HepG2 (cell line): ENCODE results near the gene NUP107. TPM values are rescaled to one million over a fixed set of nuclear protein-coding genes. Genes with fewer than 3 reads are reported as not detected.
A peak's percentile ranks its signal among the peaks of the same experiment; 100 is the strongest.

ENCODE experiments used
- ELF3 ChIP-seq: IDR thresholded peaks from 2 replicates; pipeline ENCODE4 v1.6.1; 2016; ENCODE audit warnings: missing genetic modification reagents, missing compliant biosample characterization
- ERF ChIP-seq: IDR thresholded peaks from 2 replicates; pipeline ENCODE4 v1.6.1; 2018; ENCODE audit warnings: missing biosample characterization, missing genetic modification reagents
- GABPB1 ChIP-seq: IDR thresholded peaks from 2 replicates; pipeline ENCODE4 v1.6.1; 2016; ENCODE audit warnings: mild to moderate bottlenecking, missing genetic modification reagents, moderate library complexity, missing compliant biosample characterization
- MBNL3 ChIP-seq: fragments of 250-450 bp; sonication (Bioruptor Pico); conservative IDR thresholded peaks from 2 replicates; pipeline ENCODE4 v1.8.0; 2022; ENCODE audit warnings: mild to moderate bottlenecking, inconsistent platforms
- NFIC ChIP-seq: IDR thresholded peaks from 2 replicates; pipeline ENCODE4 v1.6.1; 2012; ENCODE audit warnings: mild to moderate bottlenecking, low read length, inconsistent platforms
- RORA ChIP-seq: sonication (generic); formaldehyde crosslinking; IDR thresholded peaks from 2 replicates; pipeline ENCODE4 v1.5.0; 2020; ENCODE audit warnings: mild to moderate bottlenecking, missing genetic modification reagents, moderate library complexity
- TAF15 ChIP-seq: fragments of 200-400 bp; formaldehyde crosslinking; IDR thresholded peaks from one replicate; pipeline ENCODE4 v1.6.1; 2018; ENCODE audit warnings: mild to moderate bottlenecking, low read depth, low read length; ENCODE audit not compliant: poor library complexity, severe bottlenecking
- TBX2 ChIP-seq: sonication (generic); formaldehyde crosslinking; IDR thresholded peaks from 2 replicates; pipeline ENCODE4 v1.5.0; 2020; ENCODE audit warnings: missing genetic modification reagents, mild to moderate bottlenecking, borderline replicate concordance
- ZNF329 ChIP-seq: sonication (generic); formaldehyde crosslinking; IDR thresholded peaks from 2 replicates; pipeline ENCODE4 v1.9.0; 2021; ENCODE audit warnings: low read depth, mild to moderate bottlenecking, missing genetic modification reagents
- ZNF607 ChIP-seq: sonication (generic); formaldehyde crosslinking; IDR thresholded peaks from 2 replicates; pipeline ENCODE4 v1.5.1; 2020; ENCODE audit warnings: missing genetic modification reagents, mild to moderate bottlenecking, borderline replicate concordance
- polyA plus RNA-seq, 8 experiments: library from polyadenylated mRNA; depleted of rRNA in 3 of 8; stranded (reverse) in 7 of 8; unstranded in 1 of 8; fragments of >200 nt; fragmentation: Illumina TruSeq in 4 of 8; extraction: Trizol in 4 of 8; gene quantifications; 2 replicates each; pipeline versions ENCODE4 v1.2.1 to v1.2.3, GENCODE V29; 2011 to 2016; ENCODE audit warnings: low read depth in 4 of 8, missing spikeins in 1 of 8, mixed read lengths in 1 of 8; ENCODE audit not compliant: insufficient read depth in 1 of 8
- total RNA-seq, 5 experiments: library from RNA; depleted of rRNA; stranded (reverse); fragments of >200 nt; fragmentation: Illumina TruSeq; extraction: Trizol; gene quantifications; 2 replicates each; pipeline ENCODE4 v1.2.3, GENCODE V29; 2016; ENCODE audit warnings: low read depth in 1 of 5
- TF ChIP-seq, protein P1 (sequence below): sonication (generic); formaldehyde crosslinking; conservative IDR thresholded peaks from 2 replicates; pipeline ENCODE4 v1.8.1; 2023; ENCODE audit warnings: missing genetic modification reagents
- TF ChIP-seq, protein P2 (sequence below): conservative IDR thresholded peaks from 2 replicates; pipeline ENCODE4 v1.6.1; 2018; ENCODE audit warnings: missing genetic modification reagents
- TF ChIP-seq, protein P3 (sequence below), 2 experiments: sonication (generic) in 1 of 2; formaldehyde crosslinking in 1 of 2; IDR thresholded peaks; 2 replicates each; pipeline versions ENCODE4 v1.4.0 to v1.6.1; 2018 to 2020; ENCODE audit warnings: missing genetic modification reagents in 2 of 2, borderline replicate concordance in 1 of 2, low read depth in 1 of 2, mild to moderate bottlenecking in 1 of 2, missing biosample characterization in 1 of 2
- TF ChIP-seq, protein P4 (sequence below): sonication (generic); formaldehyde crosslinking; IDR thresholded peaks from 2 replicates; pipeline ENCODE4 v1.5.1; 2020; ENCODE audit warnings: missing genetic modification reagents, mild to moderate bottlenecking, borderline replicate concordance
- TF ChIP-seq, protein P5 (sequence below): sonication (generic); formaldehyde crosslinking; IDR thresholded peaks from 2 replicates; pipeline ENCODE4 v1.4.0; 2020; ENCODE audit warnings: low read depth, missing genetic modification reagents

NUP107 gene
- total and polyA plus RNA-seq, 2 of the 13 experiments (the other 11 are each of a cell fraction or from before 2014, with no cell fraction given) = 54.7 to 100 TPM

DNA sequence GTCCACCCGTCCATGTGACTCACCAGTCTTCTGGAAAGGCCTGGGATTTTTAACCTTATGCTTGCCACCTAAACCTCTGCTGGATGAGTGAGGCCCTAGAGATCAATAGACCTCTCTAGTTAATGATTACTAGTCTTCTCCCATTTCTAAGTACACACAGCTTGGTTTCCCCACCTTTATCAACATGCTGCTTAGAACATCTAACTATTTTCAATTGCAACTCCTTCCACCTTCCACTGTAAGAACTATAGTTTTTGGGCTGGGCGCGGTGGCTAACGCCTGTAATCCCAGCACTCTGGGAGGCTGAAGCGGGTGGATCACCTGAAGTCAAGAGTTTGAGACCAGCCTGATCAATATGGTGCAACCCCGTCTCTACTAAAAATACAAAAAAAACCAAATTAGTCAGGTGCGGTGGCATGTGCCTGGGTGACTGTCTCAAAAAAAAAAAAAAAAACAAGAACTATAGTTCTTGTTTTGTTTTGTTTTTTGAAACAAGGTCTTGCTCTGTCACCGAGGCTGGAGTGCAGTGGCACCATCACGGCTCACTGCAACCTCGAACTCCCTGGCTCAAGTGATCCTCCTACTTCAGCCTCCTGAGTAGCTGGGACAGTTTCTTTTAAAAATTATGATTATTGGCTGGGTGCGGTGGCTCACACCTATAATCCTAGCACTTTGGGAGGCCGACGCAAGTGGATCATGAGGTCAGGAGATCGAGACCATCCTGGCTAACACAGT, 102.5 kb downstream of the NUP107 start (continued):
- TF ChIP-seq, protein P1, sequence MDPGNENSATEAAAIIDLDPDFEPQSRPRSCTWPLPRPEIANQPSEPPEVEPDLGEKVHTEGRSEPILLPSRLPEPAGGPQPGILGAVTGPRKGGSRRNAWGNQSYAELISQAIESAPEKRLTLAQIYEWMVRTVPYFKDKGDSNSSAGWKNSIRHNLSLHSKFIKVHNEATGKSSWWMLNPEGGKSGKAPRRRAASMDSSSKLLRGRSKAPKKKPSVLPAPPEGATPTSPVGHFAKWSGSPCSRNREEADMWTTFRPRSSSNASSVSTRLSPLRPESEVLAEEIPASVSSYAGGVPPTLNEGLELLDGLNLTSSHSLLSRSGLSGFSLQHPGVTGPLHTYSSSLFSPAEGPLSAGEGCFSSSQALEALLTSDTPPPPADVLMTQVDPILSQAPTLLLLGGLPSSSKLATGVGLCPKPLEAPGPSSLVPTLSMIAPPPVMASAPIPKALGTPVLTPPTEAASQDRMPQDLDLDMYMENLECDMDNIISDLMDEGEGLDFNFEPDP (CRISPR knock-in tag) = no peak
- TF ChIP-seq, protein P2, sequence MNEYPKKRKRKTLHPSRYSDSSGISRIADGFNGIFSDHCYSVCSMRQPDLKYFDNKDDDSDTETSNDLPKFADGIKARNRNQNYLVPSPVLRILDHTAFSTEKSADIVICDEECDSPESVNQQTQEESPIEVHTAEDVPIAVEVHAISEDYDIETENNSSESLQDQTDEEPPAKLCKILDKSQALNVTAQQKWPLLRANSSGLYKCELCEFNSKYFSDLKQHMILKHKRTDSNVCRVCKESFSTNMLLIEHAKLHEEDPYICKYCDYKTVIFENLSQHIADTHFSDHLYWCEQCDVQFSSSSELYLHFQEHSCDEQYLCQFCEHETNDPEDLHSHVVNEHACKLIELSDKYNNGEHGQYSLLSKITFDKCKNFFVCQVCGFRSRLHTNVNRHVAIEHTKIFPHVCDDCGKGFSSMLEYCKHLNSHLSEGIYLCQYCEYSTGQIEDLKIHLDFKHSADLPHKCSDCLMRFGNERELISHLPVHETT (CRISPR knock-in tag) = no peak; the same call in 1 of the 2 replicates
- TF ChIP-seq, protein P3, sequence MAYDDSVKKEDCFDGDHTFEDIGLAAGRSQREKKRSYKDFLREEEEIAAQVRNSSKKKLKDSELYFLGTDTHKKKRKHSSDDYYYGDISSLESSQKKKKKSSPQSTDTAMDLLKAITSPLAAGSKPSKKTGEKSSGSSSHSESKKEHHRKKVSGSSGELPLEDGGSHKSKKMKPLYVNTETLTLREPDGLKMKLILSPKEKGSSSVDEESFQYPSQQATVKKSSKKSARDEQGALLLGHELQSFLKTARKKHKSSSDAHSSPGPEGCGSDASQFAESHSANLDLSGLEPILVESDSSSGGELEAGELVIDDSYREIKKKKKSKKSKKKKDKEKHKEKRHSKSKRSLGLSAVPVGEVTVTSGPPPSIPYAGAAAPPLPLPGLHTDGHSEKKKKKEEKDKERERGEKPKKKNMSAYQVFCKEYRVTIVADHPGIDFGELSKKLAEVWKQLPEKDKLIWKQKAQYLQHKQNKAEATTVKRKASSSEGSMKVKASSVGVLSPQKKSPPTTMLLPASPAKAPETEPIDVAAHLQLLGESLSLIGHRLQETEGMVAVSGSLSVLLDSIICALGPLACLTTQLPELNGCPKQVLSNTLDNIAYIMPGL (CRISPR knock-in tag; IDR thresholded peaks at IDR 0.05; ENCODE audit: borderline replicate concordance in 1 of 2, low read depth in 1 of 2) = no peak; a peak in 1 of 4 replicates
- TF ChIP-seq TBX2 (CRISPR knock-in tag) (peak; percentile 39; the same call in 1 of the 2 replicates), ZNF607 (CRISPR knock-in tag) (0 out of 2 replicates have a peak, but pooled peaks have one; percentile 13), ERF (CRISPR knock-in tag) (peak; percentile 50; the same call in 1 of the 2 replicates), GABPB1 (CRISPR knock-in tag) (no peak; the same call in 1 of the 2 replicates), MBNL3 (CRISPR knock-in tag) (no peak), TAF15 (no peak), NFIC (peak; percentile 70; the same call in 1 of the 2 replicates), ZNF329 (CRISPR knock-in tag) (no peak), RORA (CRISPR knock-in tag) (no peak), ELF3 (CRISPR knock-in tag) (peak; percentile 70; the same call in 1 of the 2 replicates)
- TF ChIP-seq, protein P4, sequence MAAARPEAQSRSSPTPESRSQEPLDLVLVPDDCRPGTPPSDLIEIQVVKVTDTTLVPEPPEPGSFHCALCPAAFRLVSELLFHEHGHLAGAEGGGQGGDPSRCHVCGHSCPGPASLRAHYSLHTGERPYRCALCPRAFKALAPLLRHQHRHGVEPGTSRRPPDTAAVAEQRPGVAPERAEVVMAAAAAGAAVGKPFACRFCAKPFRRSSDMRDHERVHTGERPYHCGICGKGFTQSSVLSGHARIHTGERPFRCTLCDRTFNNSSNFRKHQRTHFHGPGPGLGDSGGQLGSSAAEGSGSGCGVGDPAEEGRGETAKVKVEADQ = 0 out of 2 replicates have a peak, but pooled peaks have one; percentile 55
- TF ChIP-seq, protein P5, sequence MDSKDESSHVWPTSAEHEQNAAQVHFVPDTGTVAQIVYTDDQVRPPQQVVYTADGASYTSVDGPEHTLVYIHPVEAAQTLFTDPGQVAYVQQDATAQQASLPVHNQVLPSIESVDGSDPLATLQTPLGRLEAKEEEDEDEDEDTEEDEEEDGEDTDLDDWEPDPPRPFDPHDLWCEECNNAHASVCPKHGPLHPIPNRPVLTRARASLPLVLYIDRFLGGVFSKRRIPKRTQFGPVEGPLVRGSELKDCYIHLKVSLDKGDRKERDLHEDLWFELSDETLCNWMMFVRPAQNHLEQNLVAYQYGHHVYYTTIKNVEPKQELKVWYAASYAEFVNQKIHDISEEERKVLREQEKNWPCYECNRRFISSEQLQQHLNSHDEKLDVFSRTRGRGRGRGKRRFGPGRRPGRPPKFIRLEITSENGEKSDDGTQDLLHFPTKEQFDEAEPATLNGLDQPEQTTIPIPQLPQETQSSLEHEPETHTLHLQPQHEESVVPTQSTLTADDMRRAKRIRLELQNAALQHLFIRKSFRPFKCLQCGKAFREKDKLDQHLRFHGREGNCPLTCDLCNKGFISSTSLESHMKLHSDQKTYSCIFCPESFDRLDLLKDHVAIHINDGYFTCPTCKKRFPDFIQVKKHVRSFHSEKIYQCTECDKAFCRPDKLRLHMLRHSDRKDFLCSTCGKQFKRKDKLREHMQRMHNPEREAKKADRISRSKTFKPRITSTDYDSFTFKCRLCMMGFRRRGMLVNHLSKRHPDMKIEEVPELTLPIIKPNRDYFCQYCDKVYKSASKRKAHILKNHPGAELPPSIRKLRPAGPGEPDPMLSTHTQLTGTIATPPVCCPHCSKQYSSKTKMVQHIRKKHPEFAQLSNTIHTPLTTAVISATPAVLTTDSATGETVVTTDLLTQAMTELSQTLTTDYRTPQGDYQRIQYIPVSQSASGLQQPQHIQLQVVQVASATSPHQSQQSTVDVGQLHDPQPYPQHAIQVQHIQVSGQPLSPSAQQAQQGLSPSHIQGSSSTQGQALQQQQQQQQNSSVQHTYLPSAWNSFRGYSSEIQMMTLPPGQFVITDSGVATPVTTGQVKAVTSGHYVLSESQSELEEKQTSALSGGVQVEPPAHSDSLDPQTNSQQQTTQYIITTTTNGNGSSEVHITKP = peak; percentile 76
